Measurements from ENCODE around the gene NSG2. TPM values are rescaled to one million over a fixed set of nuclear protein-coding genes. Genes with fewer than 3 reads are reported as not detected.
"Not testable (repeated sequence)": the region's sequence is repeated elsewhere in the genome, so short reads cannot be mapped to it uniquely, and the experiment has no call there.

The NSG2 gene
- total and polyA plus RNA-seq, 2 donors (not counting 1 experiment from before 2014, with no cell fraction given), result not detected

DNA sequence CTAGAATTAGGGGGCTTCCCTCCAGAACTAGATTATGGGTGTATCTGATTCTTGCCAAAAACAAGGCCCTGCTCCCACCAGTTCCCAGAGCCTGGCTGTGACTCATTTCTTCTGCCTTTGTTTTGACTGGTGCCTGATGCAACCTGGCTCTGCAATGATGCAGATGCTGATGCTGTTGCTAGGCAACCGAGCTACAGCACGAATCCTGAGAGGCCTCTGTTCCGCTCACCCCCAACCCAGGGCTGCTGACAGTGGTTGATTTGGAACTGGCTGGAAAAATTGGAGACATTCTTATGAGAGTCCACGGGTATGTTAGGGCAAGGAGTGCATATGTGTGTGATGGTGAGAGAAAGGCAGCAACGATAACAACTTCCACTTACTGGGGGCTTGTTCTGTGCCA is 100.3 kb downstream of the NSG2 start:
- no CpG with 5 or more reads among the region's 5 CpGs for WGBS (ENCODE audit: insufficient coverage)
- Histone ChIP-seq H3K36me3 (replicated peaks in 1 of 2; ENCODE audit: control extremely low read depth in 1 of 2, control insufficient read depth in 1 of 2, extremely low read depth in 1 of 2, insufficient read depth in 2 of 2, low read length in 1 of 2) (no peaks in the 10 kb centered on the region), H3K4me1 (ENCODE audit: control insufficient read depth in 2 of 2, insufficient read depth in 2 of 2, low read length in 2 of 2) (no peaks in the 10 kb centered on the region), H3K9me3 (ENCODE audit: control extremely low read depth in 1 of 3, control insufficient read depth in 2 of 3, insufficient read depth in 1 of 3, low read length in 2 of 3) (peaks cover 0 to 2% (median 0%) of the 10 kb centered on the region in 3 donors), H3K4me2 (replicated peaks; ENCODE audit: low read depth, low read length, poor library complexity, severe bottlenecking) (no peak overlapping the region), H3K27ac (ENCODE audit: low read length in 2 of 2) (no peak overlapping the region), H3K9ac (ENCODE audit: low read length) (no peak overlapping the region), H3K4me3 (ENCODE audit: control extremely low read depth in 1 of 5, extremely low read depth in 1 of 5, insufficient read depth in 1 of 5, low read depth in 2 of 5, low read length in 4 of 5) (no peak overlapping the region), H3K79me2 (ENCODE audit: control insufficient read depth, insufficient read depth, low read length) (no peaks in the 10 kb centered on the region), H3K27me3 (replicated peaks in 1 of 4; ENCODE audit: control extremely low read depth in 1 of 4, control insufficient read depth in 3 of 4, insufficient read depth in 4 of 4, low read length in 3 of 4) (no peaks in the 10 kb centered on the region), H4K20me1 (ENCODE audit: control insufficient read depth, insufficient read depth, low read length, poor library complexity, severe bottlenecking) (no peaks in the 10 kb centered on the region), H2AFZ (ENCODE audit: insufficient read depth, low read depth, low read length, poor library complexity, severe bottlenecking) (no peak overlapping the region)
- ATAC-seq (ENCODE audit: low read depth) (no peak), DNase-seq (no peak)
- Mint-ChIP-seq H3K27ac (no peak overlapping the region), H3K27me3 (peaks cover 15% of the 10 kb centered on the region), H3K9me3 (ENCODE audit: insufficient read depth) (no peaks in the 10 kb centered on the region), H3K4me3 (no peak overlapping the region), H3K4me1 (no peaks in the 10 kb centered on the region)
- TF ChIP-seq EZH2 (IDR thresholded peaks at IDR 0.05; ENCODE audit: borderline replicate concordance, insufficient read depth, low read depth, low read length, poor library complexity, severe bottlenecking), result no peak
- TF ChIP-seq, protein P1, sequence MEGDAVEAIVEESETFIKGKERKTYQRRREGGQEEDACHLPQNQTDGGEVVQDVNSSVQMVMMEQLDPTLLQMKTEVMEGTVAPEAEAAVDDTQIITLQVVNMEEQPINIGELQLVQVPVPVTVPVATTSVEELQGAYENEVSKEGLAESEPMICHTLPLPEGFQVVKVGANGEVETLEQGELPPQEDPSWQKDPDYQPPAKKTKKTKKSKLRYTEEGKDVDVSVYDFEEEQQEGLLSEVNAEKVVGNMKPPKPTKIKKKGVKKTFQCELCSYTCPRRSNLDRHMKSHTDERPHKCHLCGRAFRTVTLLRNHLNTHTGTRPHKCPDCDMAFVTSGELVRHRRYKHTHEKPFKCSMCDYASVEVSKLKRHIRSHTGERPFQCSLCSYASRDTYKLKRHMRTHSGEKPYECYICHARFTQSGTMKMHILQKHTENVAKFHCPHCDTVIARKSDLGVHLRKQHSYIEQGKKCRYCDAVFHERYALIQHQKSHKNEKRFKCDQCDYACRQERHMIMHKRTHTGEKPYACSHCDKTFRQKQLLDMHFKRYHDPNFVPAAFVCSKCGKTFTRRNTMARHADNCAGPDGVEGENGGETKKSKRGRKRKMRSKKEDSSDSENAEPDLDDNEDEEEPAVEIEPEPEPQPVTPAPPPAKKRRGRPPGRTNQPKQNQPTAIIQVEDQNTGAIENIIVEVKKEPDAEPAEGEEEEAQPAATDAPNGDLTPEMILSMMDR (IDR thresholded peaks at IDR 0.05), result no peak
- CTCF ChIA-PET, result no interaction called here
- intact Hi-C loops (cut with micrococcal nuclease), result no loop called here
- POLR2A ChIA-PET, result no interaction called here

DNA sequence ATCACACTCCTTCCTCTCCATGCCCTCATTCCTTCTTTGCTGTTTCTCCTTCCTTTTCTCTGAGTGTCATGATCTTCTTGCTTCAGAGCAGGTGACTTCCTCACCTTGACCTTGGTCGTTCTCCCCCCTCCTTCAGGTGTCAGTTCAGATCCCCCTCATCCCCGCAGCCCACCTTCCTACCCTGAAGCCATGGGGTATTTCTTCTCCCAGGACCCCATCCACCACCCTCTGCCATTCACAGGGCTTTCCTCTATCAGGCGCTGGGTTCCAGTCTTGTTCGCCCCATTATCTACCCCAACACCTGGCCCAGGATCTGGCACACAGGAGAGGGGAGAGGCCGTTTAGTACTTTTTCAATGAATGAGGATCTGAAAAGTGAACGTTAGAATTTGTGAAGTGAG is 101.0 kb downstream of the NSG2 start:
- Histone ChIP-seq H2AFZ (ENCODE audit: insufficient read depth, low read depth, low read length, poor library complexity, severe bottlenecking) (no peak overlapping the region), H3K9ac (ENCODE audit: low read length) (no peak overlapping the region), H3K4me1 (ENCODE audit: control insufficient read depth in 2 of 2, insufficient read depth in 2 of 2, low read length in 2 of 2) (no peaks in the 10 kb centered on the region), H4K20me1 (ENCODE audit: control insufficient read depth, insufficient read depth, low read length, poor library complexity, severe bottlenecking) (no peaks in the 10 kb centered on the region), H3K9me3 (ENCODE audit: control extremely low read depth in 1 of 3, control insufficient read depth in 2 of 3, insufficient read depth in 1 of 3, low read length in 2 of 3) (peaks cover 0 to 2% (median 0%) of the 10 kb centered on the region in 3 donors), H3K36me3 (replicated peaks in 1 of 2; ENCODE audit: control extremely low read depth in 1 of 2, control insufficient read depth in 1 of 2, extremely low read depth in 1 of 2, insufficient read depth in 2 of 2, low read length in 1 of 2) (no peaks in the 10 kb centered on the region), H3K79me2 (ENCODE audit: control insufficient read depth, insufficient read depth, low read length) (no peaks in the 10 kb centered on the region), H3K27me3 (replicated peaks in 1 of 4; ENCODE audit: control extremely low read depth in 1 of 4, control insufficient read depth in 3 of 4, insufficient read depth in 4 of 4, low read length in 3 of 4) (no peaks in the 10 kb centered on the region), H3K4me2 (replicated peaks; ENCODE audit: low read depth, low read length, poor library complexity, severe bottlenecking) (no peak overlapping the region), H3K4me3 (ENCODE audit: control extremely low read depth in 1 of 5, extremely low read depth in 1 of 5, insufficient read depth in 1 of 5, low read depth in 2 of 5, low read length in 4 of 5) (no peak overlapping the region), H3K27ac (ENCODE audit: low read length in 2 of 2) (no peak overlapping the region)
- no peak for TF ChIP-seq EZH2 (IDR thresholded peaks at IDR 0.05; ENCODE audit: borderline replicate concordance, insufficient read depth, low read depth, low read length, poor library complexity, severe bottlenecking)
- TF ChIP-seq, protein P1 (IDR thresholded peaks at IDR 0.05), result no peak
- no peak for ATAC-seq (ENCODE audit: low read depth)
- intact Hi-C loops (cut with micrococcal nuclease), result no loop called here
- DNase-seq, result no peak
- H3K9me3 Mint-ChIP-seq (ENCODE audit: insufficient read depth), result no peaks in the 10 kb centered on the region
- POLR2A ChIA-PET, result no interaction called here
- peaks cover 15% of the 10 kb centered on the region for H3K27me3 Mint-ChIP-seq
- WGBS (ENCODE audit: insufficient coverage), result 61% methylated on average over 3 of the region's 6 CpGs
- no peak overlapping the region for H3K4me3 Mint-ChIP-seq
- CTCF ChIA-PET, result no interaction called here
- H3K27ac Mint-ChIP-seq, result no peak overlapping the region
- no peaks in the 10 kb centered on the region for H3K4me1 Mint-ChIP-seq

DNA sequence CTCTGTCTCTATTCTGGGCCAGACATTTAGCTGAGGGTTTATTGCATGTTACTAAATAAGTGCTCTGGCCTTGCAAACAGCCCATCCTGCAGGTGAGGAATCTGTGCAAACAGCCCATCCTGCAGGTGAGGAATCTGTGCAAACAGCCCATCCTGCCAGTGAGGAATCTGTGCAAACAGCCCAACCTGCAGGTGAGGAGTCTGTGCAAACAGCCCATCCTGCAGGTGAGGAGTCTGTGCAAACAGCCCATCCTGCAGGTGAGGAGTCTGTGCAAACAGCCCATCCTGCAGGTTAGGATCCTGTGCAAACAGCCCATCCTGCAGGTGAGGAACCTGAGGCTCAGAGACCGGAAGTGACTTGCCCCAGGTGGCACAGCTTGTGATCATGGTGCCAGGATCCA is 101.5 kb downstream of the NSG2 start:
- CTCF ChIA-PET, result not testable (repeated sequence)
- 67% methylated on average over 1 of the region's 1 CpG for WGBS (ENCODE audit: insufficient coverage)

More for the DNA sequence above, 101.5 kb downstream of the NSG2 start:
- H3K4me2 ChIP-seq (replicated peaks; ENCODE audit: low read depth, low read length, poor library complexity, severe bottlenecking); ATAC-seq (ENCODE audit: low read depth); H3K27ac Mint-ChIP-seq; H3K9me3 ChIP-seq (ENCODE audit: control extremely low read depth in 1 of 3, control insufficient read depth in 2 of 3, insufficient read depth in 1 of 3, low read length in 2 of 3); H3K36me3 ChIP-seq (replicated peaks in 1 of 2; ENCODE audit: control extremely low read depth in 1 of 2, control insufficient read depth in 1 of 2, extremely low read depth in 1 of 2, insufficient read depth in 2 of 2, low read length in 1 of 2); POLR2A ChIA-PET; H3K4me1 Mint-ChIP-seq; H3K9me3 Mint-ChIP-seq (ENCODE audit: insufficient read depth); H3K27ac ChIP-seq (ENCODE audit: low read length in 2 of 2); H3K79me2 ChIP-seq (ENCODE audit: control insufficient read depth, insufficient read depth, low read length); intact Hi-C loops (cut with micrococcal nuclease); H4K20me1 ChIP-seq (ENCODE audit: control insufficient read depth, insufficient read depth, low read length, poor library complexity, severe bottlenecking); H3K27me3 ChIP-seq (replicated peaks in 1 of 4; ENCODE audit: control extremely low read depth in 1 of 4, control insufficient read depth in 3 of 4, insufficient read depth in 4 of 4, low read length in 3 of 4); DNase-seq; H3K9ac ChIP-seq (ENCODE audit: low read length); H3K4me3 Mint-ChIP-seq; H3K4me3 ChIP-seq (ENCODE audit: control extremely low read depth in 1 of 5, extremely low read depth in 1 of 5, insufficient read depth in 1 of 5, low read depth in 2 of 5, low read length in 4 of 5); H2AFZ ChIP-seq (ENCODE audit: insufficient read depth, low read depth, low read length, poor library complexity, severe bottlenecking); H3K4me1 ChIP-seq (ENCODE audit: control insufficient read depth in 2 of 2, insufficient read depth in 2 of 2, low read length in 2 of 2): not testable (repeated sequence)
- peaks cover 15% of the 10 kb centered on the region for H3K27me3 Mint-ChIP-seq

Measured in B cell (primary cell).